Cerebellar cortex (tissue), 1 donor: ENCODE measurements around the gene LIAS.
"Not testable (repeated sequence)": the region's sequence is repeated elsewhere in the genome, so short reads cannot be mapped to it uniquely, and the experiment has no call there.

ENCODE experiments used
- DNase-seq: peaks from one replicate; pipeline ENCODE4 v3.0.0-alpha.2; 2015; ENCODE audit warnings: low spot score

LIAS gene

GRCh38 chr4:39458505-39459300 lies at the start of gene LIAS, which contains the start of gene RPL9:
TSS of gene LIAS (plus strand) at chr4:39459056. CDS start at chr4:39459118, 62 bp downstream.
TSS of gene RPL9 (minus strand) at chr4:39458922. CDS start at chr4:39458439, 483 bp downstream.
- peak; percentile 98 for DNase-seq

GRCh38 chr4:39410415-39410814 lies 48.4 kb upstream of the LIAS start:
- DNase-seq: no peak

DNA sequence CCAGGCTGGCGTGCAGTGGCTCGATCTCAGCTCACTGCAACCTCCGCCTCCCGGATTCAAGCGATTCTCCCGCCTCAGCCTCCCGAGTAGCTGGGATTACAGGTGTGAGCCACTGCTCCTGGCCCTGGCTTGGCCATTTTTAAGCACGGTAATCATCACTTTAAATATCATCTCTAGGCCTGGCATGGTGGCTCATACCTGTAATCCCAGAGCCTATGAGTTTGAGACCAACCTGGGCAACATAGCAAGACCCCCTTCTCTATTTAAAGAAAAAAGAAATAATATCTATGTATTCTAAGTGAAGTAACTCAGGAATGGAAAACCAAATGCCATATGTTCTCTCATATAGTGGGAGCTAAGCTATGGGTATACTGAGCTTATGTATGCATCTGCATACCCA lies 47.3 kb upstream of the LIAS start:
- not testable (repeated sequence) for DNase-seq

DNA sequence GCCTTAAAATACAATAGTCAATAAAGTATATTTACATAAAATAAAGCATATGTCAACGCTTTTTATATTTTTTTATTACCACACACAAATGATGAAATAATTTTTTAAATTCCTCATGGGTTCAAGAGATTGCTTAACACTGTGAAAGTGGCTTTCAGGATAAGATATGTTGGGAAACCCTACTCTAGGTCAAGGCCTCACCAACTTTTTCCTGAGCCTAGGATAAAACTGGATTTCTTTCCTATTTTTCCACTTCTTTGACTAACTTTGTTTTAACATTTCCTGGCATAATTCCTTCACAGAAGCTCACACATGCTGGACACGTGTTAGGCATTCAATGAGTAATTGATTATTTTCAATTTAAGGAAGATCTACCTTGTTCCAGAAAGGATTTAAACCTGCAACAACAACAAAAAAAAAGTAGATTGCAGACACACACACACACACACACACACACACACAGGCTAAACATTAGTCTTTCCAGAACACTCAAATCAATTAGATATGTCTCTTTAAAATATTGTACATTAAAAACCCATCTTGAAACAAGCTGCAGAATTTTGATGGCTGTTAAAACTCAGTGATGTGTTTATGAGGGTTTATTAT lies 43.1 kb upstream of the LIAS start:
- no peak for DNase-seq

- no peak for DNase-seq
Observed at GRCh38 chr4:39422247-39422646, 36.6 kb upstream of the LIAS start.

GRCh38 chr4:39425297-39425696 lies 33.6 kb upstream of the LIAS start:
- not testable (repeated sequence) for DNase-seq

DNA sequence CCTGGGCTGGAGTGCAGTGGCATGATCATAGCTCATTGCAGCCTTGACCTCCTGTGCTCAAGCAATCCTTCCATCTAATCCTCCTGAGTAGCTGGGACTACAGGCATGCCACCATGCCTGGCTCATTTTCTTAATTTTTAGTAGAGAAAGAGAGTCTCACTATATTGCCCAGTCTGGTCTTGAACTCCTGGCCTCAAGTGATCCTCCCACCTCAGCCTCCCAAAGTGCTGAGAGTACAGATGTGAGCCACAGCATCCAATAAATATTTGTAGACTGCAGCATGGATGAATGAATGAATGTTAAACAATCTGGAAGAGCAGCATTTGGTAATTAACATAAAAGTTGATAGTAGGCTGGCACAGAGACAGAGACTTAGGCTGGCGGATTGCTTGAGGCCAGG lies 32.1 kb upstream of the LIAS start:
- no peak for DNase-seq

- no peak for DNase-seq
Observed at GRCh38 chr4:39427520-39428114, 31.2 kb upstream of the LIAS start.

GRCh38 chr4:39429476-39430334 lies 29.2 kb upstream of the LIAS start:
- no peak for DNase-seq

DNA sequence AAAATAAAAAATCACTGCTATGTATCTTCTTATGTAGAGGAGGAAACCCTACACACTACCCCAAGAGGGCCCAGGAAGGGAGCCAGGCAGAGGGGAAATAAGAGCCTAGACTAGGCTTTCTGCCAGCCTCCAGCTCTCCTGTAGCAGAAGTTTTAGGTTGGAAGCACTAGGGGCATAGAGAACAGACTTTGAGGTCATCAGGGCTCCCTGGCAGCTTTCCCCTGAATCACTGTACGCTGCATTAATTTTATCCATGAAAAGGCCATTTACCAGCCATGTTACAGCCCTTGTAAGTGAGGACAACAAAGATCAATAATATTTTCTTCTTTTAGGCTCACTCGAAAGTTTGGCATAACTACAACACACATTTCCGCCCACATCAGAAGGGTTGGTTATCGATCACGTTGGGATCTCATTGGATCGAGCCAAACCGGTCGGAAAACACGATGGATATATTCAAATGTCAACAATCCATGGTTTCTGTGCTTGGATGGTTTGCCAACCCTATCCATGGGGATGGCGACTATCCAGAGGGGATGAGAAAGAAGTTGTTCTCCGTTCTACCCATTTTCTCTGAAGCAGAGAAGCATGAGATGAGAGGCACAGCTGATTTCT lies 24.9 kb upstream of the LIAS start:
- DNase-seq: no peak

- no peak for DNase-seq
Observed at GRCh38 chr4:39435659-39436563, 22.9 kb upstream of the LIAS start.

- no peak for DNase-seq
Observed at GRCh38 chr4:39441593-39441992, 17.3 kb upstream of the LIAS start.

DNA sequence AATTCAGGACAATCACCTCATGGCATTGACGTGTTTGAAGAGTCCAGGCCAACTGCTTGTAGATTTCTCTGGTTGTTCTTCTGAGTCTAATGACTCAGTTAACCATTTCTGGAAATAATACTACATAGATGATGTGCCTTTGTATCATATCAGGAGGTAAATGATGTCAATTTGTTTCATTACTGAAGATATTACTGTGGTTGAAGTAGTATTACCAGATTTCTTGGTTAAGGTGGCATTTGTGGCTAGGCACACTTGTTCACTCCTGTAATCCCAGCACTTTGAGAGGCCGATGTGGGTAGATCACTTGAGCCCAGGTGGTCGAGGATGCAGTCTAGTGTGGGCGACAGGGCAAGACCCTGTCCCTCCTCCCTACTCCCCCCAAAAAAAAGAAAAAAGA lies 15.9 kb upstream of the LIAS start:
- DNase-seq: no peak

- no peak for DNase-seq
Observed at GRCh38 chr4:39446483-39446841, 12.4 kb upstream of the LIAS start.

DNA sequence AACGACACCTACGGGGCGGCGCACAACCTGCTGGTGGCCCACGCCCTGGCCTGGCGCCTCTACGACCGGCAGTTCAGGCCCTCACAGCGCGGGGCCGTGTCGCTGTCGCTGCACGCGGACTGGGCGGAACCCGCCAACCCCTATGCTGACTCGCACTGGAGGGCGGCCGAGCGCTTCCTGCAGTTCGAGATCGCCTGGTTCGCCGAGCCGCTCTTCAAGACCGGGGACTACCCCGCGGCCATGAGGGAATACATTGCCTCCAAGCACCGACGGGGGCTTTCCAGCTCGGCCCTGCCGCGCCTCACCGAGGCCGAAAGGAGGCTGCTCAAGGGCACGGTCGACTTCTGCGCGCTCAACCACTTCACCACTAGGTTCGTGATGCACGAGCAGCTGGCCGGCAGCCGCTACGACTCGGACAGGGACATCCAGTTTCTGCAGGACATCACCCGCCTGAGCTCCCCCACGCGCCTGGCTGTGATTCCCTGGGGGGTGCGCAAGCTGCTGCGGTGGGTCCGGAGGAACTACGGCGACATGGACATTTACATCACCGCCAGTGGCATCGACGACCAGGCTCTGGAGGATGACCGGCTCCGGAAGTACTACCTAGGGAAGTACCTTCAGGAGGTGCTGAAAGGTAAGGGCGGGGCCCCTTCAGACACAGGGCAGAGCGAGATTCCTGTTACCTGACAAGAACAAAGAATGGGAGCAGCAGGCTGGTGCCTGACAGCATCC lies 11.8 kb upstream of the LIAS start:
- DNase-seq: peak; percentile 30

GRCh38 chr4:39450618-39451017 lies 8.2 kb upstream of the LIAS start:
- DNase-seq: peak; percentile 11

DNA sequence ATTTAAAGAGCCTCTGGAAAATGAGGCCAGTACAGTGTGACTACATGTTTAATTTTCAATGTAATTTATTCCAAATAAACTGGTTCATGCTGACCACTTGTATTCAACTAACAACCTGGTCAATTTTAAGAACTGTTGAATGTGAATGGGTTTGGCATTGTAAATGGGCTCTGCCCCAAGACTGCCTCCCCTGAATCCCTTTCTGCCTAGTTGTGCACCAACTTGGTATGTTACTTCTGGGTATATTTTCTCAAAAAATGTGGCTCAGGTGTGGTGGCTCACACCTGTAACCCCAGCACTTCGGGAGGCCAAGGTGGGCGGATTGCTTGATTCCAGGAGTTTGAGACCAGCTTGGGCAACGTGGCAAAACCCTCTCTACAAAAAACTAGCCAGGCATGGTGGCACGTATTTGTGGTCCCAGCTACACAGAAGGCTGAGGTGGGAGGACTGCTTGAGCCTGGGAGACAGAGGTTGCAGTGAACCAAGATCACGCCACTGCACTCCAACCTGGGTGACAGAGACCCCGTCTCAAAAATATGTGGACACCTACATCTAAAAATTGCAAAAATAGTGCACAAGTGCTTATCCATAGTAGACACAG lies 7.3 kb upstream of the LIAS start:
- peak; percentile 18 for DNase-seq

DNA sequence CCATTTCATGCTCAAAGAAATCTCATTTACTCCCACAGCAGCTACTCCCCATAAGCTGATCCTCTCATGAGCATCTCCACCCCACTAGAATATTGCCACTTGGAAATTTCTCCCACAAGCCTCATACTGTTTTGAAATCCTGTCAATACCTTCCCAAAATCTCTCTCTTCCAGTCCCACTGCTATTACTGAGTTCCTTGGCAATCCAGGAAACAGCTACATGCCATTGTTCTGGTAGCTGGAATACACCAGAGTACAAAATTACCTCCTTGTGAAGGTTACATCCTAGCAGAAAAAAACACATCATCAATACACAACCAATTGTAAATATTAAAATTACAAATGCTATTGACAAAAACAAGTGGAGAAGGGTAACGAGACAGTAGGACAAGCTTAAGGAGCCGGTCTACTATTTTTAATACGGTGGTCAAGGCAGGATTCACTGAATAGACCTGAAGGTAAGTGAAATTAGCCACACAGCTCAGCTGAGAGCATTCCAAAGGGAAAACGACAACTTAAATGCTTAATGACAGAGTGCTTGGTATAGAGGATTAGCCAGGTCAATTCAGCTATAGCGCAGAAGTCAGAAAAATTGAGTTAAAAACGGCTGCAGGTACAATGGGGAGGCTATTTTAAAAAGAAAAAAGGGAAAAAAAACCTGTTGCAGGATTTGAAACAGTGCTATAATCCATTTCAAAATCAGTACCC lies 6.5 kb upstream of the LIAS start:
- DNase-seq: peak; percentile 18
